DND-41 (cell line): ENCODE measurements around the gene IER5.

Source experiments
- EZH2 ChIP-seq: IDR thresholded peaks from 3 replicates; pipeline ENCODE4 v1.6.1; 2012; ENCODE audit warnings: borderline replicate concordance, low read depth, mild to moderate bottlenecking, moderate library complexity, low read length, inconsistent platforms; ENCODE audit not compliant: severe bottlenecking
- TF ChIP-seq, protein P1 (sequence below): IDR thresholded peaks from 2 replicates; pipeline ENCODE4 v1.5.1; 2012; ENCODE audit warnings: borderline replicate concordance, low read length, moderate library complexity, mild to moderate bottlenecking; ENCODE audit not compliant: poor library complexity, severe bottlenecking; ENCODE audit errors: extremely low read depth

DNA sequence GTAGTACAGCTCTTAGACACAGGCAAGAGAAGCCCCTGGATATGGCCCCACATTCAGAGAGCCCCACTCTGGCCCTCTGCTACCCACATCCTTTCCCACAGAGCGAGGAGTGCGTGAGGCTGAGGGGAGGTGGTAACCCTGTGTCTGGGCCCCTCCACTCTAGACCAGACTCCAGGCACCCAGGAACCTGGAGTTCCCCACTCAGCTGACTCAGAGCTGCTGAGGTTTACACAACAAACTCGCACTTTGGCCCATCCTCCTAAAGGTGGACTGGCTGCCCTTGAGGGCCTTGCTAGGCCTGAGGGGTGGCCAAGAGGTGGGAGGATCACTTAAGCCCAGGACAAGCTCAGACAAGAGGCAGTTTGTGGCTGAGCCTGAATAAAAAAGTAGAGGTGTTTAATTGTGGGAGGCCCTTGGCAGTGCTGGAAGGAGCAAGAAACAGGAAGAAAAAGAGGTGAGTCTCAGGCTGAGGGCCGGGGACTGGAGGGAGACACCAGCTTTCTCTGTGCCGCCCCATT lies 44.0 kb upstream of the IER5 start:
- TF ChIP-seq, protein P1, sequence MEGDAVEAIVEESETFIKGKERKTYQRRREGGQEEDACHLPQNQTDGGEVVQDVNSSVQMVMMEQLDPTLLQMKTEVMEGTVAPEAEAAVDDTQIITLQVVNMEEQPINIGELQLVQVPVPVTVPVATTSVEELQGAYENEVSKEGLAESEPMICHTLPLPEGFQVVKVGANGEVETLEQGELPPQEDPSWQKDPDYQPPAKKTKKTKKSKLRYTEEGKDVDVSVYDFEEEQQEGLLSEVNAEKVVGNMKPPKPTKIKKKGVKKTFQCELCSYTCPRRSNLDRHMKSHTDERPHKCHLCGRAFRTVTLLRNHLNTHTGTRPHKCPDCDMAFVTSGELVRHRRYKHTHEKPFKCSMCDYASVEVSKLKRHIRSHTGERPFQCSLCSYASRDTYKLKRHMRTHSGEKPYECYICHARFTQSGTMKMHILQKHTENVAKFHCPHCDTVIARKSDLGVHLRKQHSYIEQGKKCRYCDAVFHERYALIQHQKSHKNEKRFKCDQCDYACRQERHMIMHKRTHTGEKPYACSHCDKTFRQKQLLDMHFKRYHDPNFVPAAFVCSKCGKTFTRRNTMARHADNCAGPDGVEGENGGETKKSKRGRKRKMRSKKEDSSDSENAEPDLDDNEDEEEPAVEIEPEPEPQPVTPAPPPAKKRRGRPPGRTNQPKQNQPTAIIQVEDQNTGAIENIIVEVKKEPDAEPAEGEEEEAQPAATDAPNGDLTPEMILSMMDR, result no peak
- TF ChIP-seq EZH2, result no peak
